Measurements from ENCODE around the gene ERC2. TPM values are rescaled to one million over a fixed set of nuclear protein-coding genes. Genes with fewer than 3 reads are reported as not detected.

ERC2 gene
- total RNA-seq, 1 experiment from 2014 or later, result 0.26 TPM

- DNase-seq (ENCODE audit: low spot score), result no peak
Measured at GRCh38 chr3:55477306-55478303, 990.7 kb downstream of the ERC2 start.

- peak; percentile 85 for DNase-seq (ENCODE audit: low spot score)
Measured at GRCh38 chr3:55476515-55476914, 991.8 kb downstream of the ERC2 start.

- DNase-seq (ENCODE audit: low spot score), result no peak
Measured at GRCh38 chr3:55474213-55474632, 994.0 kb downstream of the ERC2 start.

- no peak for DNase-seq (ENCODE audit: low spot score)
Measured at GRCh38 chr3:55473788-55474187, 994.5 kb downstream of the ERC2 start.

DNA sequence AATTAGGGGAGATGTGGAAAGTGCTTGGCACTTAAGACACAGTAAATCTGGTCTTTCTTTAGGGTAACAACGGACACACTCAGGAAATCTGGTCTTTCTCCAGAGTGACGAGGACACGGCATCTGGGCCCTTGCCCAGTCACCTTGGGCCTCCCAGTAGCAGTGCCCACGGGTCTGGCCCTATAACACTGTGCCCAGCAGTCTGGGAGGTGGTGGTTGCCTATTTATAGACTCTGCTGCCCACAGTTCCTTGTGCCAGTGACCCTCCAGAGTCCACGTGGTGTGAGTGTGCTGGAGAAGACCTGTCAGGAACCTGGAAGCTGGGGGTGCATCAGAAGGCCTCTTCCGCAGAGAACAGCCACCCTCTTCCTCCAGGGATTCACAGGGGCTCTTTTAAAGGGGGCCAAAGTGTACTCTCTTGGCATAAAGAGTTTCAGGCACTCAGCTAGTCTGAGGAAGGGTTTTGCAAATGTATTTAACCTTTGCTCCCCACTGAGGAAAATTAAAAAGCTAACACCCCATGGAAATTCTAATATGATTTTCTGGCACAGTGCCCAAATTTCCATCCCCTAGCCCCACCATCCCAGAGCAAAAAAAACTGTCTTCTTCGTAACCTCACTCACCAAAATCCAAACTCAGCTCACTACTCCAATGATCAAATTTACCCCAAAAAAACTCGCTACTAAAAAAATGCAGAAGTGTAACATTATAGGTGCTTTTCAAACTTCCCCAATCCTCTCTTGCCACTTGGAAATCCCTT is 996.6 kb downstream of the ERC2 start:
- no peak for DNase-seq (ENCODE audit: low spot score)

GRCh38 chr3:55471084-55471483 is 997.2 kb downstream of the ERC2 start:
- no peak for DNase-seq (ENCODE audit: low spot score)

- no peak for DNase-seq (ENCODE audit: low spot score)
Measured at GRCh38 chr3:55469957-55470526, 998.2 kb downstream of the ERC2 start.

- peak; percentile 34 for DNase-seq (ENCODE audit: low spot score)
Measured at GRCh38 chr3:55468251-55468650, 1000.0 kb downstream of the ERC2 start.

- no peak for DNase-seq (ENCODE audit: low spot score)
Measured at GRCh38 chr3:55467099-55467498, 1001.2 kb downstream of the ERC2 start.

GRCh38 chr3:55466526-55466925 is 1001.7 kb downstream of the ERC2 start:
- no peak for DNase-seq (ENCODE audit: low spot score)

DNA sequence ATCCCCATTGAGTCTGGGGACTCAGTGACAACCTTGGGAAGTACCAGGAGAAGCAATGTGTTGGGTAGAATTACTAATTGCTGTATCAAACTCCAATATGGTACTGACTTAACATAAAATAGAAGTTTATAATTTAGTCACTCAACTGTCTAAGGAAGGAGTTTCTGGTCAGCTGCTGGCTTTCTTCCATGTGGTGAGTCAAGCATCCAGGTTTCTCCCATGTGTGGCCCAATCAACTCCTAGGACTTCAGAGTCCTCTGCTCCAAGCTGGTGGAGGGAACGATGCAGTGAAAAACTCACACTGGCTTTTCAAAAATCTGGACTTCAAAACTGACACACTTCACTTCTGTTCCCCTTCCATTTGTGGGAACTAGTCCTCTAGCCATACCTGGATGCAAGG is 1006.4 kb downstream of the ERC2 start:
- peak; percentile 64 for DNase-seq (ENCODE audit: low spot score)

DNA sequence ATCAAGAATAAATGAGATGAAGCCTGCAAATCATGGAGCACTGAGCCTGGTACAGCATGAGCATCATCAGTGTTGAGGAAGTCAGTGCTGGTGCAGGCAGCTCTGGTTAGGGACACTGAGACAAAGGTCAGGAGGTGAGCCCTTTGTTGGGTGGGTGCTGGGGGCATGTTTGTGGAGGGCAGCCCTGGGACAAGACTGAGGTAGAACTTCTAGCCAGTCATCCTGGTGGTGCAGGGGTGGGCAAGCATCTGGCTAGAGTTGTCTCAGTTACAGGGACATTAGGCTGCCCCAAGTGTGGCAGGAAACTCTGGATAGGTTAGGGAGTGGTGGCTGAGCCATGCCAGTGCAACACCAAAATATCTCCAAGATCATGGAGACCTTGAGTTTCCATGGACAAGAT is 1008.4 kb downstream of the ERC2 start:
- DNase-seq (ENCODE audit: low spot score), result no peak

Other genes with a start within 250 kb of the ERC2 start
- gene CCDC66, start 88.7 kb upstream of the ERC2 start, total RNA-seq (2014; rRNA removed; shearing (Covaris generic)), result 19.6 and 39.9 TPM in 2 replicates
- gene TASOR, start 214.8 kb upstream of the ERC2 start, total RNA-seq (2014; rRNA removed; shearing (Covaris generic)), result 64.3 and 78.6 TPM in 2 replicates

All from A172 (cell line).